ENCODE results near the gene SLC22A2.
"Not testable (repeated sequence)": the region's sequence is repeated elsewhere in the genome, so short reads cannot be mapped to it uniquely, and the experiment has no call there.

SLC22A2 gene

GRCh38 chr6:160240691-160241084 is 17.9 kb downstream of the SLC22A2 start:
- no peak for DNase-seq

GRCh38 chr6:160239929-160240690 is 18.5 kb downstream of the SLC22A2 start:
- DNase-seq = no peak

DNA sequence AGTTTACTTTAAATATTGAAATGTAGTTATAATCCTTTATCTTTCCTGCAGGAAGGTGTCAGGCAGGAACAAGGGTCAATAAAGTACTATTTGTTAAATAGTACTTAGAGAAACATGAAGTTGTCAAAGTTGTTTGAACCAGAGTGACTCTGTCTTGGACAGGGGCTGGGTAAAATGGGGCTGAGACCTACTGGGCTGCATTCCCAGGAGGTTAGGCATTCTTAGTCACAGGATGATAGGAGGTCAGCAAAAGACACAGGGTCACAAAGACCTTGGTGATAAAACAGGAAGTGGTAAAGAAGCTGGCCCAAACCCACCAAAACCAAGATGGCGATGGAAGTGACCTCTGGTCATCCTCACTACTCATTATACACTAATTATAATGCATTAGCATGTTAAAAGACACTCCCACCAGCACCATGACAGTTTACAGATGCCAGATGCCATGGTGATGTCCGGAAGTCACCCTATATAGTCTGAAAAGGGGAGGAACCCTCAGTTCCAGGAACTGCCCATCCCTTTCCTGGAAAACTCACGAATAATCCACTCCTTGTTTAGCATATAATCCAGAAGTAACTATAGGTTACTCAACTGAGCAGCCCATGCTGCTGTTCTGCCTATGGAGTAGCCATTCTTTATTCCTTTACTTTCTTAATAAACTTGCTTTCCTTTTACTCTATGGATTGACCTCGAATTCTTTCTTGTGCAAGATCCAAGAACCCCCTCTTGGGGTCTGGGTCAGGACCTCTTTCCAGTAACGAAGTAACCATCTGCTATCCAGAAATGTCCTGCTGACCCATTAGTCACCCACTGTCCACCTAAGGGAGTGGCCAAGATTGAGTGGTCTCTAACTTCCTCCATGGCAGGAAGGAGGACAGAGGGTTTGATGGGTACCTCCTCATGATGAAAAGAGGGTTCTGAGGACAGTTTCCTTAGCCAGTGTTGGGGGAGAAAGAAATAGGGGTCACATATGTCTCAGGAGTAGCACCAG is 19.6 kb downstream of the SLC22A2 start:
- no peak for DNase-seq

DNA sequence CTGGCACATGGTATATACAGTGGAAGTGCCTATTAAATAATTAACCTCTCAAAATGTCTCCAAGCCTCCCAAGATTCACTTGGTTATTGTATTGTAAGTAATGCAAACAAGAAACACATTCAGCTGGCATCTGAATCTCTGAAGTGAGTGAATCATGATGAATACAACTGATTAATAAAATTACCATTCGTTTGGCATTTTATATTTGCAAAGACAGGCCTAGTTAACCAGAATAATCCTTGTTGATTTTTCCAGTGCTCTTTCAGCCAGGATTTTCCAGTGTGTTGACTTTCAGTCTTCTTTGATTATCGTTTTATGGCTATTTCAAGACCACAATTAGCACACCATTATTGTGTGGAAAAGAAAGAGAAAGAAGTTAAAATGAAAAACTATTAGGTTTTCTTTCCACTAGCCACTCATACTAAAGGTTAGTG is 20.3 kb downstream of the SLC22A2 start:
- no peak for DNase-seq

GRCh38 chr6:160237597-160238275 is 20.9 kb downstream of the SLC22A2 start:
- not testable (repeated sequence) for DNase-seq

DNA sequence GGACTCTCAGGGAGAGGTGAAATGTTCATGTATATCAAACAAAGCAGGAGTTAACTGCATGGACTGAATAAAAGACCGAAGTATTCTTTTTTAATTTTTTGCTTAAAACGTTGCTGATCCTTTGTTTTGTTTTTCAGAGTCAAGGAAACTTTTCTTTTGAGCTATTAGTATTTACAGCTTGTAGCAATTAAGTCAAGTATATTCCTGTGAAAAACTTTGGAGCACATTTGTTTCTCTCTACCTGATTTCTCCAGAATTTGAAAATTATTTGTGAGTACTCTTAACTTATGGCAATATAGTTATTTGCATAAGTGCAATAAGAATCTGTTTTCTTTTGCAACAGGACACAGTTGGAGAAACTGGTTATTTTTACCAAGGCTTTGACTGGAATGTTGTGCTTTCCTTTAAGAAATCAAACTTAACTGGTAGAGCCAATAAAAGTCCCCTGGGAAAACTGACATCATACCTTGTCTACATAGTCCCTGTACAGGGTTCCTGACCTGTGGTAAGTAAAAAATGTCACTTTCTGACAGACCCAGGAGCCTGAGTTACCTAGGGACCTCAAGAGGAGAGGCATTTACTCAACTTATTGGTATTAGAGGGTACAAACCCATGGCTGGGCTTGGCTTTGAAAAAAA is 22.3 kb downstream of the SLC22A2 start:
- DNase-seq = not testable (repeated sequence)

- DNase-seq = not testable (repeated sequence)
These were observed 24.5 kb downstream of the SLC22A2 start for GRCh38 chr6:160233950-160234640.

DNA sequence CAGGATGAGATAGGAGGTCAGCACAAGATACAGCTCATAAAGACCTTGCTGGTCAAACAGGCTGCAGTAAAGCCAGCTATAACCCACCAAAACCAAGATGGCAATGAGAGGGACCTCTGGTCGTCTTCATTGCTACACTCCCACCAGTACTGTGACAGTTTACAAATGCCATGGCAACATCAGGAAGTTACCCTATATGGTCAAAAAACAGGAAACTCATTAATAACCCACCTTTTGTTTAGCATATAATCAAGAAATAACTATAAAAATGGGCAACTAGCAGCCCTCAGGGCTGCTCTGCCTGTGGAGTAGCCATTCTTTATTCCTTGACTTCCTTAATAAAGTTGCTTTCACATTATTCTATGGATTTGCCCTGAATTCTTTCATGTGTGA is 30.9 kb downstream of the SLC22A2 start:
- no peak for DNase-seq

- DNase-seq = no peak
These were observed 31.4 kb downstream of the SLC22A2 start for GRCh38 chr6:160227038-160227768.

DNA sequence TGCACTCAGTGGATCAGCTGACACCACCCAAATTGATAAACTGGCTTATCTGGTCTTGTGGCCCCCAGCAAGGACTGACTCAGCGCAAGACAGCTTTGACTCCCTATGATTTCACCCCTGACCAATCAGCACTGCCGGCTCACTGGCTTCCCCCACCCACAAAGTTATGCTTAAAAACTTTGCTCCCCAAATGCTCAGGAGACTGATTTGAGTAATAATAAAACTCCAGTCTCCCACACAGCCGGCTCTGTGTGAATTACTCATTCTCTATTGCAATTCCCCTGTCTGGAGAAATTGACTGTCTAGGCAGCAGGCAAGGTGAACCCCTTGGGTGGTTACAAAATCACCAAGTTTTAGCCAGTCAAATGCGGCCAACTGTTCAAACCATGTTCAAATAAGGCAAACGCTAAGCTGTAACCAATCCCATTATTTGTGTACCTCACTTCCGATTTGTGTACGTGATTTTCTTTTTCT is 32.5 kb downstream of the SLC22A2 start:
- no peak for DNase-seq

GRCh38 chr6:160224639-160225237 is 33.9 kb downstream of the SLC22A2 start:
- no peak for DNase-seq

GRCh38 chr6:160222491-160222890 is 36.1 kb downstream of the SLC22A2 start:
- no peak for DNase-seq

DNA sequence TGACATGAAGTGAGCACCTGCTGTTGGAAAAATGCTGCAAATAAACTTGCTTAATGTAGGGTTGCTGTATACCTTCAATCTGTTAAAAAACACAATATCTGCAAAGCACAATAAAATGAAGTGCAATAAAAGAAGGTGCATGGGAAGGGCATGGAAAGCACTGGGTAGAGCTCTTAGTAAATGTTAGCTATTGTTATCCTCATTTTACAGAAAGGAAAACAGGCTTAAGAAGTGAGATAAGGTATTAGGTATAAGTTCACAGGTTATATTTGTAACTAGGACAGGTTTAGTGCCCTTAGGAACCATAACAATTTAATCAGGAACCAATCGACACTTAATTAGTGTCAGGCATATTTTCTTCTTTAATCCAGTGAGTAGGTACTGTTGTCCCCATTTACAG is 36.7 kb downstream of the SLC22A2 start:
- no peak for DNase-seq

DNA sequence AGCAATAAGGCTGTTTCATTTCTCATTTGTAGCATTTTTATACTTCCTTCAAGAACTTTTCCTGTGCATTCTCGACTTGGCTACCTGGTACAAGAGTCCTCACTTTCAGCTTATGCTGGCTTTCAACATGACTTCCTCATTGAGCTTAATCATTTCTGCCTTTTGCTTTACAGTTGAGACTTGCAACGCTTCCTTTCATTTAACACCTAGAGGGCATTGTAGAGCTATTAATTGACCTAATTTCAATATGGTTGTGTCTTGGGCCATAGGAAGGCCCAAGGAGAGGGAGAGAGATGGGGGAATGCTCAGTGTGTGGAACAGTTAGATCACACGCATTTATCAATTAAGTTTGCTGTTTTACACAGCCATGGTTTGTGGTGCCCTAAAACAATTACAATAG is 37.2 kb downstream of the SLC22A2 start:
- DNase-seq = no peak

DNA sequence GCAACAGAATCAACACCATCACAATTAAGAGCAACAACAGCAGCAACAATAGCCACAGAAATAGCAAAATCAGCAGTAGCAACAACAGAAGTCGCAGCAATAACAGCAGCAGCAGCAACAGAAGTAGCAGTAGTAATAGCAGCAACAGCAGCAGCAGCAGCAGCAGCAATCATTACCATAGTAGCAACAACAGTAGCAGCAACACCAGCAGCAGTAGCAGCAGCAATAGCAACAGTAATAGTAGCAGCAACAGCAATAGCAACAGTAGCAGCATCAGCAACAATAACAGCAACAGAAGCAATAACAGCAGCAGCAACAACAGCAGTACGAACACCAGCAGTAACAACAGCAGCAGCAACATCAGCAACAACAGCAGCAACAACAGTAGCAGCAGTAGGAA is 39.8 kb downstream of the SLC22A2 start:
- DNase-seq = no peak

DNA sequence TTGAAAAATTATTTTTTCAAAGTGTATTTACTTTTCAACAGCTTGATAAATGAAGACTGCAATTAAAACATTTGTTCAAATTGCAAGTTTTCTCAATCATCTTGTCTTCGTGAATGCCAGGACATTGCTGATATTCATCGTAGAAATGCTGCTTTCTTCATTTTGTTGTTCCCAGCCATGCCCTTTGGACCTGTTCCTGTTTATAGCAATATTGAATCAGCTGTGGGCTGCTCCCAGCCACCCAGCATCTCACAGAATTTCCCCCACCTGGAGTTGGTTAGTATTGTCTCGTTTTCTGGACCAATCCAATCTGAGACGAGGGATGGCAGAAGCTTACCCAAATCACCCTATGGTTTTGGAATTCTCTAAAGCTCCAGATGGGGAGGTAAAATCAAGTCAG is 40.8 kb downstream of the SLC22A2 start:
- DNase-seq = no peak

GRCh38 chr6:160217073-160217472 is 41.5 kb downstream of the SLC22A2 start:
- DNase-seq = no peak

- no peak for DNase-seq
These were observed 43.4 kb downstream of the SLC22A2 start for GRCh38 chr6:160215232-160215631.

GRCh38 chr6:160207618-160208017 is 51.0 kb downstream of the SLC22A2 start:
- DNase-seq = no peak

DNA sequence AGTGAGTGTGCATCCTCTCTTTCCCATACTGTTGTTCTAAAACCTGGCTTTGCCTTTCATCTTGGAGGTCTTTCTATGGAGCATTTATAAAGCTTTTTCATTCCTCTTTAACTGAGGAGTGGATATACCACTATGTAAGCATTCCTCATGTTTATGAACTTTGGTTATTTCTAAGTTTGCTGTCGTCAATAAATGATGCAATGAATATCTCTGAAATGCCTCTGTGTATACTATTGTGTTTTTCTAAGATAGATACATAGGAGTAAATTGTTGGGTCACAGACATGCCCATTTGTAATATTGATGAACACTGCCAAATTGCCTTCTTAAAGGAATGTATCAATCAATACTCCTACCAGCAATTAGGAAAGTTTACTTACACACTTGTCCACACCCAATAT is 53.9 kb downstream of the SLC22A2 start:
- DNase-seq = no peak

GRCh38 chr6:160203953-160204352 is 54.7 kb downstream of the SLC22A2 start:
- DNase-seq = no peak
